Activated CD4-positive, CD25-positive, alpha-beta regulatory T cell (primary cell): ENCODE measurements around the gene TOPBP1.
"Not testable (repeated sequence)": the region's sequence is repeated elsewhere in the genome, so short reads cannot be mapped to it uniquely, and the experiment has no call there.

Experiments used
- DNase-seq, 4 experiments: peaks; one replicate each; lab custom pipeline; 2025; lab: John Stamatoyannopoulos, UW

TOPBP1 gene

DNA sequence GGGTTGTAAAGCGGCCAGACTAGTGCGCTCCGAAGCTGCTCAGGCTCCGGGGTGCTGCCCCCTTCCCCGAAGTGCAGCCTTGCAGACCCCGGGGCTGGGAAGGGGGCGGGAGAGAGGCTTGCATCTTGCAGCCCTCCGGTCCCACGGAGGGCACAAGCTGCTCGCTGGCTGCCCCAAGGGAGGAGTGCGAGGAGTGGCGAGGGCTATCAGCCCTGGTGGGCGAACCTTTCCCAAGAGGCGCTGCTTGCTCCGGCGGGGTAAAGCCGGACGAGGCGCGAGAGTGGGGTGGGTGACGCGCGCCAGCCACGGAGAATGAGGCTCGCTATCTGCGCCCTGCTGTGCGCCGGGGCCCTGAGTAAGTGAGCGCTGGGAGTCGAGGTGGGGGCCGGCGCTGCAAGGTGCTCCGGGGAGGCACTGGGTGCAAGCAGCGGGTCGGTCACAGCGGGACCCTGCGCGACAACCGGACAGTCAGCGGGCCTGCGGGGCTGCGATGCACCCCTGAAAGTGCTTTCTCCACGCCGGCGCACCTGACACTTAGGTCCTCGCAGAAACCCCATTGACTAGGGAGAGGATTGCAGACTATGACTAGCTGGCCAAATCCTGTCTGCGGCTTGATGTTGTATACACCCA is 12.7 kb upstream of the TOPBP1 start:
- DNase-seq: no peak

DNA sequence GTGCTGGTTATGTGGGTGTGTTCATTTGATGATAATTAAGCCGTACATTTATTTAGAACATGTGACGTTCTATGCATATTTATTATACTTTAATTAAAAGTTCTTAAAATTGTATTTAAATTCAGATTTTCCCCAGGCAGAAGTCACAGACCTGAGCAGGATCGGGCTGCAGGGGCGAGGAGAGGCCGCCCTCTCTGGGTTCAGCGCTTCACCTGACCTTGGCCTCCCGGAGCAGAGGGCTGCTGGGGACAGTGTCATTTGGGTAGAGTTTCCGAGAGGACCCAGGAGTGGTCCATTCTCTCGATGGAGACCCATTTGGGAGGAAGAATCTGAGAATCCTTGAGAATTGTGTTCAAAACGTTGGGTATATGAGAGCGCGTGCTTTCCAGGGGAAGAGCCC is 12.0 kb upstream of the TOPBP1 start:
- DNase-seq: no peak

DNA sequence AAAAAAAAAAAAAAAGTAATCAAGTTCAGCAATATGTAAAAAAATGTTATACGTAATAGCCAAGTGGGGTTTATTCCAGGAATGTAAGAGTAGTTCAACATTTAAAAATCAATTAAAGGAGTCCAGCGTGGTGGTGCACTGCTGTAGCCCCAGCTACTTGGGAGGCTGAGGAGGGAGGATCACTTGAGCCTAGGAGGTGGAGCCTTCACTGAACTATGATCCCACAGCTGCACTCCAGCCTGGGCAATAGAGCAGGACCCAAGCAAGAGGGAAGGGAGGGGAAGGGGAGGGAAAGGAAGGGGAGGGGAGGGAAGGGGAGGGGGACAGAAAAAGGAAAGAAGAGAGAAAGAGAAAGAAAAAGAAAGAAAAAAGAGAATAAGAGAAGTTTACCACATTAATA is 10.7 kb upstream of the TOPBP1 start:
- no peak for DNase-seq

DNA sequence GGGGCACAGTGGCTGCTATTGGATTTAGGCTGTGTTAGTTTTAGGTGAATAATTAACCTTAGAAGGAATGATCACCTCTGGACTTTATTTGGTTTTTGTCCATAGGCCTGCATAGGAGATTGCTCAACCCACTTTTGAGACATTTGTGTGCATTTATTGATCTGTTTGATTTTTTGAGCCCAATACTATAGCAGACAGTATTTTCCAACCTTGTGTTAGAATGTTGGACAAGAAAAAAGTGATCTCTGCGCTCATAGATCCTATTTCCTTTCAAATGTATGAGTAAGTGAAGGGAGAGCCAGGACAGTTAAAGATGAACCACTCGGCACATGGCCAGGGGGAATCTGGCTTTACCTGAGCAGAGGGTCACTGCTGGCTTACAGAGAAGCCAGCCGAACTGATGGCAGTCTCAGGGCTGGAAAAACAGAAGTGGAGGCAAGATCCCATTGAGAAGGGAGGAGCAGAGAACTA is 8.8 kb upstream of the TOPBP1 start:
- DNase-seq: no peak

DNA sequence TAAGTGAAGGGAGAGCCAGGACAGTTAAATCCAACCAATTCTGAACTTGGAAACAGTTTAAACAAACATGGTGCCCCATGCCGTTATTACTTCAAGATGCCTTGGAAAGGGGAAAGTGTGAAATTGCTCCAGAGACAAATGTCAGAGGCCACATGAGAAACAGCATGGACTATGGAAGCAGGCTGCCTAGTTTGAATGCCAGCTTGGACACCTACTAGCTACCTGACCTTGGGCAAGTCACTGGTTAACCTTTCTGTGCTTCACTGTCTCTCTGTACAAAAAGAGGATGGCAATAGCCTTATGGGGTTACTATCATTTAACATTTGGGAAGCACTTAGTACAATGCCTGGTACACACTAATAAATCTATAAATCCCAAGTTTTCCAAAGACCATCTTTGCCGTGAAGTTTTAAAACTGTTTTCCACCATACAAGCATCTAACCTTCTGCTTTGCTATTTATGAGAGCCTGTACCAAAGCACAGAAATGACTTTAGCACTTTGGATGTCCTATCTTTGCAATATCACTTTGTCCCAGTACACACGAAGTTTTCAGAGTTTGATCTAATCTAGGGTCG is 8.3 kb upstream of the TOPBP1 start:
- DNase-seq: no peak

DNA sequence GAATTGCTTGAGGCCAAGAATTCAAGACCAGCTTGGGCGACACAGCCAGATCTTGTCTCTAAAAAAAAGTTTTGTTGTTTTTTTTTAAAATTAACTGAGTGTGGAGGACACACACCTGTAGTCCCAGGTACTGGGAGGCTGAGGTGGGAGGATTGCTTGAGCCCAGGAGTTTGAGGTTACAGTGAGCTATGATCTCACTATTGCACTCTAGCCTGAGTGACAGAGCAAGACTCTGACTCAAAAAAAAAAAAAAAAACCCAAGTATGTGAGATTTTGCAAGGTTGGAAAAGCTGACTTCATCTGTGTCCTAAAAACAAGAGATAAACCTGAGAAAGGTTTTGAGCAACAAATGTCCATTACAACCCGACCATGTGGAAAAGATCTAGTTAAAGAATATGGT is 5.4 kb upstream of the TOPBP1 start:
- DNase-seq: no peak

DNA sequence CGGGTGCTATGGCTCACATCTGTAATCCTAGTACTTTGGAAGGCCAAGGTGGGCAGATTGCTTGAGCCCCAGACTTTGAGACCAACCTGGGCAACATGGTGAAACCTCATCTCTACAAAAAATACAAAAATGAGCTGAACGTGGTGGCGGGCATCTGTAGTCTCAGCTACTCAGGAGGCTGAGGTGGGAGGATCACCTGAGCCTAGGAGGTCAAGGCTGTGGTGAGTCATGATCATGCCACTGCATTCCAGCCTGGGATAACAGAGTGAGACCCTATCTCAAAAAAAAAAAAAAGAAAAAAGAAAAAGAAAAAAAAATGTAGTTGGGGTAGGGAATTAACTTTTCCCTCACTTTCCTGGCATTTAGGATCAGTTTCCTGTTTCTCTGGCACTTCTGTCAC is 3.4 kb upstream of the TOPBP1 start:
- DNase-seq: not testable (repeated sequence)

DNA sequence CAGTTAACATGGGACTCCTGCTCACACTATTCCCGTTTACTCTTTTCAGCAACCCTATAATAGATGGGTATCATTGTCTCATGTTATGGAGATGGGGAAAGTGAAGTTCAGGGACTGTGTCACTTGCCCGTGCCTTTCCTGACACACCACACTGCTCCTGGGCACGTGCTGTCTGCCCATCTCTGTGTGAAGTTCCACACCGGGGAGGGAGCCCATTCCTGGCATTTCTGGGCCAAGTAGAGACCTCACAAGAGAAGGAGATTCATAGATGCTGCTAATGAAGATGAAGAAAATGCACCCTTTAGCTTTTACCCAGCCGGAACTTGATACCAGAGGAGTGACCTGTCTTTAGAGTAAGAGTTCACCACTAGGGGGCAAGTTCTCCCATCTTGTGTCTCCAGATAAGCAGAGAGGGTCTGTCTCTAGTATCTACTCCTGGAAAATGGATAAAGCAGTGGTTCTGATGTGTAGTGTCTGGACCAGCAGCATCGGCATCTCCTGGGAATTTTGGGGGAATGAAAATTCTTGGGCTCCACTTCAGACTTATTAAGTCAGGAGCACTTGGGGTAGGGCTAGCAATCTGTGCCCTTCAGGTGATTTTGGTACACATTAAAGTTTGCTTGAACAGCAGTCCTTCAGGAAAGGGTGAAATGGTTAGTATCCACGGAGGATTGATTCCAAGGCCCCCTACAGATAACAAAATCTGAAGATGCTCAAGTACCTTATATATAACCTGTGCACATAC is 2.0 kb upstream of the TOPBP1 start:
- DNase-seq: no peak

DNA sequence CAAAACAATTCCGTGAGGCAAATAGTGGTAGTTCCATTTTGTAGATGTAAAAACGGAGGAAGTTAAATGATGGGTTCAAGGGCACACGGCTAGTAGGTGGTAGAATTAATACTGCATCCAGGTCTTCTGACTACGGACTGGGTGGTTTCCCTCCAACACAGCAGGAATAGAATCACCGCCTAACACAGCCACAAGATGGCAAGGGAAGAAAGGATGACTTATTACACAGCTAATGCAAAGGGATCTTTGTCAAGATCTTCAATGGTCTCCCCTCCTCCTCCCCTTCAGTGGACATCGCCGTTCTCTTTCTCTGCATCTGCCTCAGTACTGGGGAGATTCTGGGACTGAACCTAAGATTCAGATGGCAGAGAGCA is 524 bp upstream of the TOPBP1 start:
- no peak for DNase-seq

DNA sequence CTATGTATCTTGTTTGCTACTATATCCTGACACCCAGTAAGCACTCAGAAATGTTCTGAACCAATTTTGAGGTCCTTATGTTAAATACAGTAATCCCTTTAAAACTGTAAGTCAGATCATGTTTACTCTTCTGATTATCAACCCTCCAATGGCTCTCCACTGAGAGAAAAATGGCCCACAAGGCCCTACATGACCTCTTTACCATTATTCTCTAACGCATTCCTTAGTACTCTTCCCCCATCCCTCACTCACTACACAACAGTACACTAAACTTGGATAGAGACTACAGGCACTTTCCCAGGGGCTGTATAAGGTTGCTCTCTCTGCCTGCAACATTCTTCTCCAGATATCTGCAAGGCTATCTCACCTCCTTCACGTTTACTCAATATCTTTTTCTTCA is 1.9 kb downstream of the TOPBP1 start:
- no peak for DNase-seq

DNA sequence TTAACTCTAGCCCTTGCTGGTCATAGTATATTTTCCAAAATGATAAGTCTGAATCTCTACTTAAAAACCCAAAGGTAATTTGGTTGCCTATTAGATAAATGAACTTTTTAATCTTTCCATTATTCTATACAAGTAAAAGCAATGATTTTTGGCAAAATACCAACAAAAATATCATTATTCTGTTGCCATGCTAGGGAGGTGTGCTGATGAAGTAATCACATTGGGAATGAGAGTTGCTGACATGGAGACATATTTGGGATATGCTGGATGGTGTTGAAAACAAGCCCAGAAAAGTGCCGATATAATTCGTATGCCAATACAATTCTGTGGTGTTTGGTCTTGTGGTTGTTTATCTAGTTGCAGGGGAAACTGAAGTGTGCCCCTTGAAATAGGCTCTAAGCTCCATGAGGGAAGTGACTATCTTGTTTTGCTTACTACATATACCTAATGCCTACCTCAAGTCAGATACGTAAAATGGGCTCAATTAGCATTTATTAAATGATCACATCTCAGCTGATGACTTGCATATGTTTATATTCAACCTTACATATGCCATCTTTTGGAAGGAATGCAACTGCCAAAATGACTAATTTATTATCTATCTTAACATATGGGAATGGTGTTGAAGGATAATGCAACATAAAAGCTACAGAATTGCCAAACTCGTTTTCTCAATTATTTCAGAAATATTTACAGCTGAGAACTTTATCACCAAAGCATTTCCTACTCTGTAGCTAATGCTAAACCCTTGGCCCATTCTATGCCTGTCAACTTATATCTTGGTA is 5.8 kb downstream of the TOPBP1 start:
- DNase-seq: no peak

DNA sequence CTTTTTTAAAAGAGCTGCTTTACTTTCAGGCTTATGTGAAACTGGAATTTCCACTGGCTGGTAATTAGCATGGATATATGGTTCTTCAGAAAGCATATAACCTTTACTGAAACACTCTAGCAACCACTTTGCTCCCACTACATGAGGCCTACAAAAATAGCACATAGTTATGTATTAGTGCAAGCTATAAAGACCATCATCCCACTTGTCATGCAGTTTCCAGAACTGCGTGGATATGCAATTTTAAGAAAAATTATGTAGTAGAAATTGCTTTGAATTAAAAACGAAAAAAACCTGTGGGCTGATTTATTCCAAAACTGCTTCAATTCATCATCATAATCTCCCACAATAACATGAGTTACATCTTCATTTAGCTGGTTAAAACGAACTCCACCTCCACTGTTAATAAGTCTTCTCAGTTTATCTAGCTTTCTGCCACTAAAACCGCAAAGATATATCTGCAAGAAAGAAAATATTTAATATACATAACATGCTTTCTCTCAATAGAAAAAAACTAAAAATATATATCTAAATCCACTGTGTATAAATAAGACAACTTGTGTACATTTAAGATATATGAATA is 12.2 kb downstream of the TOPBP1 start:
- DNase-seq: no peak

DNA sequence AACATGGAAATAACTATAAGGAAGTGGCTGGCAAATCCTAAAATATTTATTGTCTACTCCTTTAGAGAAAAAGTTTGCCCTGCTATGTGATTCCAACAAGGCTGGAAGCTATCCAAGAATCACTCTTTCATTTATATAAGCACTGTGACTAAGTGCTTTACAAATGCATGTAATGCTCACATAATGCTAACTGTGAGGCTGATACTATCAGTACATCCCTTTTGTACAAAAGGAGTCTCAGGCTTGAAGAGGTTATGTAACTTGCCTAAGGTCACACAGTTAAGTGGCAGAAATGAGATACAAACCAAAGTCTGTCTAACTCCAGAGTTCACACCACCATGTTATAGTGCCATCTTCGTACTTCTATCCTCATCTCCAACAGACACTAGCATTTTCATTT is 17.0 kb downstream of the TOPBP1 start:
- no peak for DNase-seq

DNA sequence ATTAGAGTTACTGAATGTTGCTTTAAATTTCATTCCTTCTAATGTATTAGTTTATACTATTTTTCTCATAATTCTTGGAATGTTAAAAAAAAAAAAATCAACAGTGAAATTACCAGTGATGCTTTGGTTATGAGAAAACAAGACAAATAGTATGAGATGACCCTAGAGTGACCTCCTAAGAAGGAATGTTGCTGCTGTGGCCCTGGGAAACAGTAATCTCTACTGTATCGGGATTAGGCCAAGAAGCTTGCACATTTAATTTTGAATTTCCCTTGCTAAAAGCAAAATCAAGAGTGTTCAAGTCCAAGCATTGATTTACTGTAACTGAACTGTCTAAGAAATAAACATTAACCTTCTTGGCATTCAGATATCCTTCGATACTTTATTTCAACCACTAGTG is 18.1 kb downstream of the TOPBP1 start:
- no peak for DNase-seq

DNA sequence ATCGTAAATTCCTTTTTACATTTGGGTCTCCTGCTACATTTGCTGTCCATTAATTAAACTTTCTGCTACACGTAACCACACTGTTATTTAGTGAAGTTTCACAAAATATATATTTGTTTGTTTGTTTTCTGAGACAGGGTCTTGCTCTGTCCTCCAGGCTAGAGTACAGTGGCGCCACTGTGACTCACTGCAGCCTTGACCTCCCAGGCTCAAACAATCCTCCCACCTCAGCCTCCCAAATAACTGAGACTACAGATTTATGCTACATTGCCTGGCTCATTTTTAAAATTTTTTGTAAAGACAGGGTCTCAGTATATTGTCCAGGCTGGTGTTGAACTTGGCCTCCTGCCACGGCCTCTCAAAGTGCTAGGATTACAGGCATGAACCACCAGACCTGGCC is 20.5 kb downstream of the TOPBP1 start:
- no peak for DNase-seq

DNA sequence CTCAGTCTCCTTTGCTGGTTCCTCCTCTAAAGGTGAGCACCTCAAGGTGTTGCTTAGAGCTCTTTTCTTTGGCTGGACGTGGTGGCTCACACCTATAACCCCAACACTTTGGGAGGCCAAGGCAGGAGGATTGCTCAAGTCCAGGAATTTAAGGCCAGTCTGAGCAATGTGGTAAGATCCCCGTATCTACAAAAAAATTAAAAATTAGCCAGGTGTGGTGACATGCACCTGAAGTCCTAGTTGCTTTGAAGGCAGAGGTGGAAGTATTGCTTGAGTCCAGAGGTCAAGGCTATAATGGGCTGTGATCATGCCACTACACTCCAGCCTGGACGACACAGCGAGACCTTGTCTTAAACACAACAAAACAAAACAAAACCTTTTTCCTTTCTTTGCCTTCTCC is 28.3 kb downstream of the TOPBP1 start:
- no peak for DNase-seq

DNA sequence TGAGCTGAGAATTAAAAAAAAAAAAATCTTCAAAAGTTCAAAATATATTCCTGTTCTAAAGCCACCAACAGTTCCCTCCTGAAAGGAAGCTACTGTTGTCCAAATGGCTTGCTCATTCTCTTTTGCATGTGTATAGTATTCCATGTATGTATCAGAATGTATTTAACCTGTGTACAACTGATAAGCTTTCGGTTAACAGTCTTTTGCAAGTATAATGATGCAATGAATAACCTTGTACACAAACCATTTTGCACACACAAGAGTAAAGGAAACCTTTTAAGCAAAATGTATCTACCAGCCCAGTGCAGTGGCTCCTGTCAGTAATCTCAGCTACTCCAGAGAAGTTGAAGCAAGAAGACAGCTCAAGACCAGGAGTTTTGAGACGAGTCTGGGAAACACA is 32.6 kb downstream of the TOPBP1 start:
- DNase-seq: no peak

DNA sequence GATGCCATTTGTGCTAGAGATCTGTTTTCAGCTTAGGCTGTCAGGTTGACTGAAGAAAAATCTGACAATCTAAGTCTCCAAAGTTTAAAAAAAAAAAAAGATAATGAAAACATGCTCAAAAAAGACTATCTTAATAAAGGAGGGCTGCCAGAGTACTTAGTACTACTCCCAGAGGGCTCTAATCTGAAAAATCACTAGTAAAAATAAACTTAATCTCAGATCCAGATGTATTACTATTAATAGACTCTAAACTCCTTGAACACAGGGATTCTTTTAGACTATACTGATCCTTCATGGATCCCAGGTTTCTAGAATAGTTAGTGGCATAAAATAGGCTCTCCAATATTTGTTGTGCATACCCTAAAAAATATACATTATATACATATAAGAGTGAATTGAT is 34.0 kb downstream of the TOPBP1 start:
- DNase-seq: no peak

DNA sequence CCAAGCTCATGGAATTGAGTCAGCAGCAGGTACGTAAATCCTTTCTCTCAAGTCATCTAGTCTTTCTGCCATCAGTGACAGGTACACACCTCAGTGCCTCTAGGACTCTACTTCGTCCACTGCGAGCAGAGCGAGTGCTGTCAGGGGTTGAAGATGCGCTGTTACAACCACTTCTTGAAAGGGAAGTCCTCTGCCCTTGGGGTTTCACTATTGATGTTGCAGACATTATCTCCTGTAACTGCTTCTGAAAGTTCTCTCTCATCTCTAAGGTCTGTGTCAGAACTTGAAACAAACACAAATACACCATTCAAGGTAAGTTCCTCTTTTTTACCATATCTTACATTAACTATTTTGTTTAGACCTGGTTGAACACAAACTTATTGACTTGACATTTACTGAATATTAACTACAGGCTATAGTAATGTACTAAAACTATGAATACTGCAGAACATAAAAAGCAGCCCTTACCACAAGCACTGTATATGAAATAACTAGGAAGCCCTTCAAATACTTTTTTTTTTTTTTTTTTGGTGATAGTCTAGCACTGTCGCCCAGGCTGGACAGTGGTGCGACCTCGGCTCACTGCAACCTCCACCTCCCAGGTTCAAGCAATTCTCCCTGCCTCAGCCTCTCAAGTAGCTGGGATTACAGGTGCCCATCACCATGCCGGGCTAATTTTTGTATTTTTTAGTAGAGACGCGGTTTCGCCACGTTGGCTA is 41.5 kb downstream of the TOPBP1 start:
- no peak for DNase-seq

DNA sequence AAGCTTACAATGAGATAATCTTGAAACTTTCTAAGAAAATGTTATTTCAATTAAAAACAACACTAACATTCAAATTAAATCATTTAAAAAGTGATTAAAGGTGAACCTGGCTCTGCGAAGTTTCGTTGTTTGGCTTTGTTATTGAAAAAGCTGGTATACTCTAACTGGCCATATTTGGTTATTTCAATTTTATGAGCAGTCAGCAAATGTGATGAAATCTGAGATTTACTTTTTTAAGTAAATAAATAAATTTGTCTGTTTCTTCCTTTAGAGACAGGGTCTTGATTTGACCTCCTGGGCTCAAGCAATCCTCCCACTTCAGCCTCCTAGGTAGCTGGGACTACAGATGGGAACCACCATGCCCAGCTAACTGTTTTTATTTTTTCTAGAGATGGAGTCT is 50.2 kb downstream of the TOPBP1 start:
- DNase-seq: no peak

DNA sequence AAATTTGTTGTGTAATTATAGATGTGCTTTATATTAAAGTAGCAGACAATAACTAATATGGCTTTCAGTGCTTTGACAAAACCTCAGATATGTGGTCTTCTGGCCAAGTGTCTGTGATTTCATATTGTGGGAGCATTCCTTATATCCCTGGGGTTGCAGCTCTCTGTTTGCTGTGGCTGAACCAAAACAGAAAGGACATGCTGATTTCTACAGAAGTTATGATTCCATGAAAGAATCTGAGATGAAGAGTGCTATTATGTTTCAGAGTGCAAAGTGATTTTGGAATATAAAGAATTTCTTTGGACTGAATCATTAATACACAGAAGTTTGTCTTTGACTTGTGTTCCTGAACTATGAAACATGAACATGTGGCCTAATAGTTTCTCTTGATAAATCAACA is 51.7 kb downstream of the TOPBP1 start:
- DNase-seq: no peak

DNA sequence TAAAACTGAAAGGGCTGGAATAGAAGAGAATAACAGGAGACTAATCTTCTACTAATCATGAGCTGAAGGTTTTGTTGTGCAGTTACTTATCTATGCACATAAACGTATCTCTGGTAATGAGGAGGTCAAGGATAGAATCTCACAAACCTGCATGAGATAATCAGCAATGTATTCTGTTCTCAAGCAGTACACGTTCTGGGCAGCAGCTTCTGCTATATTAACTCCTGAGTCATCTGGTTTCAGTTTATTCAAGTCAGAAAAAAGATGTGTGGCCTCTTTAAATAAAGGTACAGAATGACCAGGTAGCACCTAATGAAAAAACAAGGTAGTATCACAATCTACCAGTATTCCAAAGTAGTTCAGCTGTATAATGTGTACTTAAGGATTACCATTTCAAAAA is 53.4 kb downstream of the TOPBP1 start:
- no peak for DNase-seq
